Measurements from ENCODE around the gene ARFGAP3.
"Not testable (repeated sequence)": the region's sequence is repeated elsewhere in the genome, so short reads cannot be mapped to it uniquely, and the experiment has no call there.

ARFGAP3 gene

GRCh38 chr22:42764895-42765363, 92.1 kb downstream of the ARFGAP3 start:
- DNase-seq: no peak

- DNase-seq: no peak
Measured at GRCh38 chr22:42763965-42764480, 93.0 kb downstream of the ARFGAP3 start.

DNA sequence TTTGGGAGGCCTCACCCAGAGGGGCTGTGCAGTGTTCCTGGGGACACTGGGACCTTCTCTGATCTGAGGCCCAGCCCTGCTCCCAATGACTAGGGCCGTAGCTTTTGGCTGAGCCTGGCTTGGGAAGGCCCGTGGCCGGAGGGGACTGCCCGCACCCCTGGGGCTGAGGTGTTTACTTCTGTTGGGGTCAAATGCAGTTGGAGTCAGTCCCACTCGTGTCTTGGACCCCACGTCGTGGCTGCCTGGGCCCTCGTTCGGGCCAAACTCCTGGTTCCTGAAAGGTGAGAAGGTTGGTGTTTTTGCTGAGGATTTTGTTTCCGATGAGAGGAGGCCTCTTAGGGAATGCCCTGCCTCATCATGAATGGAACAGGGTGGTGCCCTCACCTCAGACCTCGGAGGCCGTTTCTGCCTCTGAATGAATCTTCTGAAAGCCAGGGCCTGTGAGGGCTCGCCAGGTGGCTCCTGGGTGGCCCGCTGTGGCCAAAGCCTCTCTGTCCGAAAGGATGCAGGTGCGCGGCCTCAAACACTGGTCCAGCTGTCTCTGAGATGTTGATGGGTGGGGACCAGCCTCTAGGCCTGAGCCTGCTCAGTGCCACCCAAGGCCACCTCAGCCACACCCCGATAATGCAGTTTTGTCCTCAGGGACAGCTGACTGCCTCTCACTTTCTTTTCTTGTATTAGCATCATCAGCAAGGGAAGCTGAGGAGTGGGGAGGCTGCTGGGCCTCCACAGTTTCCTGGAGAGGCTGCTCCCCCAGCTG, 96.1 kb downstream of the ARFGAP3 start:
- DNase-seq: no peak

DNA sequence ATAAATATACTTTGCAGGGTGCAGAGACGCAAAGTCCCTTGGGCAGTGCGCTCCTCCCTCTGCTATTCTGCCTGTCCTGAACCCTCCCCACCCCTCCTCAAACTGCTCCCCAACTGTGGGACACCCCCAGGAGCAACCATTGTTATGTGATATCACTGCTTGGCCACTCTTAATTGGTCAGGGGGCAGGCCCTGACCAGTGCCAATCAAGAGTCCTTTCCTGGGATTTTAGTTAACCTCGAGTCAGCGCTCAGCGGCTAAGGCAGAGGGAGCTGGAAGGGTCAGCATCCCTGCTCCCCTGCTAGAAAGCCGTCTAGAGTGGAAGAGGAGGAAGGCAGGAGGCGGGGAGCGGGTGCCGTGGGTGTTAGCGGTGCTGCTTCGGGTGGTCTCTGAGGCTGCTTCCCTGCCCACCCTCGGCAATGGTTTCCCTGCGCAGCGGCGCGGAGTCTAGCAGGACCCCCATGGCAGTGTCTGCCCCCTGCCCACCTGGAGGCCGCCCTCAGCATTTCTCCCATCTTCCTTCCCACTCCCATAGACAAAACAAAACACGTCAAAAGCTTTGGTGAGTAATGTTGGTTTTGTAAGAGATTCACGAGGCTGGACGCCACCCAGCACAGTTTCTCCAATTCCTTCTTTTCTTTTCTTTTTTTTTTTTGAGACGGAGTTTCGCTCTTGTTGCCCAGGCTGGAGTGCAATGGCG, 98.0 kb downstream of the ARFGAP3 start:
- peak; percentile 31 for DNase-seq

GRCh38 chr22:42755553-42755952, 101.5 kb downstream of the ARFGAP3 start:
- peak; percentile 86 for DNase-seq

DNA sequence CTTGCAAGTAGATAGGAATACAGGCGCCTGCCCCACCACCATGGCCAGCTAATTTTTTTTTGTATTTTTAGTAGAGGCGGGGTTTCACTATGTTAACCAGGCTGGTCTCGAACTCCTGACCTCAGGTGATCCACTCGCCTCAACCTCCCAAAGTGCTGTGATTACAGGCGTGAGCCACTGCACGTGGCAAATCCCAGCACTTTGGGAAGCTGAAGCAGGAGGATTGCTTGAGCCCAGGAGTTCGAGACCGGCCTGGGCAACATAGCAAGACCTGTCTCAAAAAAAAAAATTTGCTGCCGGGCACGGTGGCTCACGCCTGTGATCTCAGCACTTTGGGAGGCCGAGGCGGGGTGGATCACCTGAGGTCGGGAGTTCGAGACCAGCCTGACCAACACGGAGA, 102.0 kb downstream of the ARFGAP3 start:
- not testable (repeated sequence) for DNase-seq

DNA sequence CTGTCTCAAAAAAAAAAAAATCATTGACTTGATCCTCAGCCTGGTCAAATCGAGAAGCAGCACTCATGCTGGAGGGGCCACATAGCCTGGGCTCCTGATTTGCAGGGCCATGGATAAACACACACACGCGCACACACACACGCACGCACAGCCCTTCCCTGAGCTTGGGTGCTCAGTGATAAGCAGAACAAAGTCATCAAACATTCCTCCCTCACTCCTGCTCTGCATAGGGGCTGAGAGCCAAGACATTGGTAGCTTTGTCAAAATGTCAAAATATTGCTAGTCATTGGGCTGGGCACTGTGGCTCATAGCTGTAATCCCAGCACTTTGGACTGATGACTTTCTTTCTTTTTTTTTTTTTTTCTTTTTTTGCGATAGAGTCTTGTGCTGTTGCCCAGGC, 102.4 kb downstream of the ARFGAP3 start:
- DNase-seq: peak; percentile 52

GRCh38 chr22:42752912-42753311, 104.2 kb downstream of the ARFGAP3 start:
- no peak for DNase-seq

DNA sequence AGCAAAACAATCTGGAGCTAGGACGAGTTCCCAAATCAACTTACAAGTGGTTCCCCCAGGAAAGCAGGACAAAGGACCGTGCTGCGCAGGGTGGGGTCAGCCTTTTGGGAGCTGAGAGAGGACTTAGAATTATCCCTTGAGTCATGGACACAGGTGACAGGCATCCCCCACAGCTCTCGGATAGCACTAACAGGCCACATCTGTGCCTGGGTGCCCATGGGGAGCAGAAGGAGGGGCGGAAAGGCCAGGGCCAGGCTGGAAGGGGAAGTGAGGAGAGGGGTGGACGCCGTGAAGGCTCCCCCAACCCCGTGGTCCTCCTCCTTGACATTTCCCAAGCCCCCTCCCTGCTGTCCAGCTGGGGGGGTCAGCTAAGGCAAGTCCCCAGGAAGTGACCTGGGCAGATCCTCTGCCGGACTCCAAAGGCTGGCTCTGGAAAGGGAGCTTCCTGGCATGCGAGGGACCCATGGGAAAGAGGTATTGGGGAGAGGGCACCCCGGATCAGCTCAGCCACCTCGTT, 104.8 kb downstream of the ARFGAP3 start:
- no peak for DNase-seq

- not testable (repeated sequence) for DNase-seq
Measured at GRCh38 chr22:42750421-42750820, 106.7 kb downstream of the ARFGAP3 start.

DNA sequence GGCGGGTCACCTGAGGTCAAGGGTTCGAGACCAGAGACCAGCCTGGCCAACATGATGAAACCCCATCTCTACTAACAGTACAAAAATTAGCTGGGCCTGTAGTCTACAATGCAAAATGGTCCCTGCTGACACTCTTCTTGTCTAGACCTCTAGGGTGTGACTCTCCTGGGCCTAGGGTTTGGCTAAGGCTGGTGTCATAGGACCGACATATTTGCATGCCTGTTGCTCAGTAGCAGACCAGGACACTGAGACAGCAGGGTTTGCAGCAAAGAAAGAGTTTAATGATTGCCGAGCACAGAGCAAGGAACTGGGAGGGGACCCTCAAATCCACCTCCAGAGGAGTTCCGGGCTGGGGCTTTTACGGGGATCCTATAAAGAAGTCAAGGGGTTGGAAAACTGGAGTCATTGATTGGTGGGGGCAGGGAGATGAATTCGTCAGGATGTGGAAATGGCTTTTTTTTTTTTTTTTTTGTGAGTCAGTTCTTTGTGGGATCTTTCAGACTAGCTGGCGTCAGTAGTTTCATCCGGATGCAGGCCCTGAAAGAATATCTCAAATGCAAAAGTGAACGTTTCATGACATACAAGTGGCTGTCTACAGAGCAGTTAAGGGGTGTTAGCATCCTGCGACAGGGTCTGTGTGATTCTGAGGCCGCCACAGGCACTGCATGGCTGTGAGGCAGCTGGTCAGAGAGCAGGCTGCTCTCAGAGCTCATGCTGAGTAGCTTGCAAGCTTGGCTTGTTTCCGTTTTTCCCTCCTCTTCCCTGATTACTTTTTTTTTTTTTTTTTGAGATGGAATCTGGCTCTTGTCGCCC, 109.2 kb downstream of the ARFGAP3 start:
- peak; percentile 79 for DNase-seq
